CMK (cell line): ENCODE data around the gene SNX6.
"Not testable (repeated sequence)": the region's sequence is repeated elsewhere in the genome, so short reads cannot be mapped to it uniquely, and the experiment has no call there.

ENCODE experiments used
- DNase-seq: peaks from one replicate; pipeline ENCODE4 v3.0.0-alpha.2; 2010; ENCODE audit warnings: low read depth

SNX6 gene

DNA sequence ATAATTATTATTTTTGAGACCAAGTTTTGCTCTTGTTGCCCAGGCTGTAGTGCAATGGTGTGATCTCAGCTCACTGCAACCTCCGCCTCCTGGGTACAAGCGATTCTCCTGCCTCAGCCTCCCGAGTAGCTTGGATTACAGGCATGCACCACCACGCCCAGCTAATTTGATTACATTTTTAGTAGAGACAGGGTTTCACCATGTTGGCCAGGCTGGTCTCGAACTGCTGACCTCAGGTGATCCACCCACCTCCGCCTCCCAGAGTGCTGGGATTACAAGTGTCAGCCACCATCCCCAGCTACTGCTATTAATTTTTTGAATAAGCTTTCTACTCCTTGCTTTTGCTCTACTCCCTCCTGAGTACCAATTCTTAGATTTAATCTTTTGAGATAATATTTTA, 108.9 kb downstream of the SNX6 start:
- not testable (repeated sequence) for DNase-seq

DNA sequence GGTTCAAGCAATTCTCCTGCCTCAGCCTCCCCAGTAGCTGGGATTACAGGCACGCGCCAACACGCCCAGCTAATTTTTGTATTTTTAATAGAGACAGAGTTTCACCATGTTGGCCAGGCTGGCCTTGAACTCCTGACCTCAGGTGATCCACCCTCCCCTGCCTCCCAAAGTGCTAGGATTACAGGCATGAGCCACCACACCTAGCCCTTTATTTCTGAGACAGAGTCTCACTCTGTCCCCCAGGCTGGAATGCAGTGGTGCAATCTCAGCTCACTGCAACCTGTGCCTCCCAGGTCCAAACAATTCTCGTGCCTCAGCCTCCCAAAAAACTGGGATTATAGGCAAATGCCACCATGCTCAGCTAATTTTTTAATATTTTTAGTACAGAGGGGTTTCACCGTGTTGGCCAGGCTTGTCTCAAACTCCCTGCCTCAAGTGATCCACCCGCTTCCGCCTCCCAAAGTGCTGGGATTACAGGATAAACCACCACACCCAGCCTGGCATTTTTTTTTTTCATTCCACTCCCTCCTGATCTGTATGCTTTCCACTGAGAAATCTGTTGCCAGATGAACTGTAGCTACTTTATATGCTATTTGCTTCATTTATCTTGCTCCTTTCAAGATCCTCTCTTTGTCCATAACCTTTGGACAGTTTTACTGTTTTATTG, 109.5 kb downstream of the SNX6 start:
- DNase-seq, result not testable (repeated sequence)
